Activated naive CD8-positive, alpha-beta T cell treated with anti-CD3 and anti-CD28 coated beads, Interleukin-2, amount 50 U/mL, for 24 hours (primary cell): ENCODE measurements around the gene KDM2B.

Experiments used
- ATAC-seq: fragments of 150-1000 bp; cut with Tn5 transposase; one replicate; pipeline ENCODE4 v1.10.0; 2021
- DNase-seq: peaks from one replicate; pipeline ENCODE4 v3.0.0; 2021
- H3K27ac Mint-ChIP-seq: one replicate; pipeline ENCODE4 v1.8.0; 2021; ENCODE audit warnings: mild to moderate bottlenecking, mixed read lengths
- H3K27me3 Mint-ChIP-seq: one replicate; pipeline ENCODE4 v1.8.0; 2021; ENCODE audit warnings: mixed read lengths
- H3K36me3 Mint-ChIP-seq: one replicate; pipeline ENCODE4 v1.8.0; 2021; ENCODE audit warnings: low read depth, mixed read lengths
- H3K4me1 Mint-ChIP-seq: one replicate; pipeline ENCODE4 v1.8.0; 2021; ENCODE audit warnings: mixed read lengths
- H3K4me3 Mint-ChIP-seq: one replicate; pipeline ENCODE4 v1.8.0; 2021; ENCODE audit warnings: mild to moderate bottlenecking, moderate library complexity, mixed read lengths
- H3K9me3 Mint-ChIP-seq: one replicate; pipeline ENCODE4 v1.8.0; 2021; ENCODE audit warnings: mixed read lengths

The KDM2B gene

DNA sequence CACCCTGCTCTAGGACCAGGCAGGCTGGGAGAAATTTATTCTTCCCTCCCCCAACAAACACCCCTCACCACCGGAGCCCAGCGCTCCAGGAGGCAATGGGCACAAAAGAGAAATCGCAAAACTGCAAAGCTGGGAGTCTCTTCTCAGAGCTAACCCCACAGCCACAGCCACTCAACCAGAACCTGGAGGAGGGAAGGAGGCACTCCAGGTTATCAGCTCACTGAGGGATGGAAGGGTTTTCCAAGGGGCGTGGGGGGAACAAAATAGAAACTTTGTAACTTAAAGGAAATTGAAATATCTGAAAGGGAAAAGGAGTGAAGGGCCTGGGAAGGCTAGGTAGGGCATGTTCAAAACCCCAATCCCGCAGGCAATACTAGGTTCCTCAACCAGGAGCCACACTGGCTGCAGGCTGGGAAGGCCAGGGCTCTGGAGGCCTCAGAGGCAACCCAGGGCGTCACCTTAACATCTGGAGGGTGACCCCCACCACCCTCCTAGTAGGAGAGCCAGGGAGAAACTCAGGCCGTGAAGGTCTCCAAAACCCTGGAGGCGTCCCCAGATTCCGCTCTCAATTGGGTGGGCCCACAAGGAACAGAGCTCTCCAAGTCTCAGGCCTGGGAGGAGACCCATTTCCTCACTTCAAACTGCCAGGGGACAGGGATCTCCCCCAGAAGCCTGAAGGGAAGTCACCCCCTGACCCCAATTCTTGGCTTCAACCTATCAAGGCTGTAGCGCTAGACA lies 3.2 kb downstream of the KDM2B start:
- Mint-ChIP-seq H3K27ac (no peak overlapping the region), H3K4me3 (peak overlapping the region; percentile 42), H3K4me1 (peaks cover 29% of the 10 kb centered on the region), H3K36me3 (peaks cover 3% of the 10 kb centered on the region), H3K27me3 (no peaks in the 10 kb centered on the region), H3K9me3 (no peaks in the 10 kb centered on the region)
- ATAC-seq (no peak), DNase-seq (no peak)

DNA sequence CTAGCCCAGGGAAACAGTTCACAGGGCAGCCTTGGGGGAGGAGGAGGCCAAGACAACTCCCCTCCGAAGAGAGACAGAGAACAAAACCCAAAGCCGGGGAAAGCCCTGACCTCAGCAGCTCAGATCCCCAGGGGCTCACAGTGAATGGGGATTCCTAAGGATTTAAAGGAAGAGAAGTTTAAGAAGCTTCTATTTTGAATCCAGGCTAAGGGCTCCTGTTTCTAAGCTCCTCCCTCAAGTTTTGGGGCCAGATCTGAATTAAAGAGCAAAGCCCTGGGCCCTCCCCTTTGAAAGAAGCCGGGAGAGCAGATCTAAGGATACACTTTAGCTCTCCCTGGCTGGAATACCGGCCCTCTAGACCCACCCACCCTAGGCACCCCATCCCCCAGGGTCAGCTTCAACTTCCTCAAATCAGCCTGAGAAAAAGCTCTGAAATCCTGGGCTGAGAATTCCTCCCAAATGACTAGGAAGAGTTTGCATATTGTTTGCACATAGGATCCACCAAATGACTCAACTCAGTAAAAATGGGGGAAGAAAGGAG lies 3.9 kb downstream of the KDM2B start:
- Mint-ChIP-seq H3K9me3 (no peaks in the 10 kb centered on the region), H3K36me3 (peaks cover 6% of the 10 kb centered on the region), H3K27ac (no peak overlapping the region), H3K27me3 (no peaks in the 10 kb centered on the region), H3K4me3 (no peak overlapping the region), H3K4me1 (peaks cover 24% of the 10 kb centered on the region)
- DNase-seq, result no peak
- ATAC-seq, result no peak

DNA sequence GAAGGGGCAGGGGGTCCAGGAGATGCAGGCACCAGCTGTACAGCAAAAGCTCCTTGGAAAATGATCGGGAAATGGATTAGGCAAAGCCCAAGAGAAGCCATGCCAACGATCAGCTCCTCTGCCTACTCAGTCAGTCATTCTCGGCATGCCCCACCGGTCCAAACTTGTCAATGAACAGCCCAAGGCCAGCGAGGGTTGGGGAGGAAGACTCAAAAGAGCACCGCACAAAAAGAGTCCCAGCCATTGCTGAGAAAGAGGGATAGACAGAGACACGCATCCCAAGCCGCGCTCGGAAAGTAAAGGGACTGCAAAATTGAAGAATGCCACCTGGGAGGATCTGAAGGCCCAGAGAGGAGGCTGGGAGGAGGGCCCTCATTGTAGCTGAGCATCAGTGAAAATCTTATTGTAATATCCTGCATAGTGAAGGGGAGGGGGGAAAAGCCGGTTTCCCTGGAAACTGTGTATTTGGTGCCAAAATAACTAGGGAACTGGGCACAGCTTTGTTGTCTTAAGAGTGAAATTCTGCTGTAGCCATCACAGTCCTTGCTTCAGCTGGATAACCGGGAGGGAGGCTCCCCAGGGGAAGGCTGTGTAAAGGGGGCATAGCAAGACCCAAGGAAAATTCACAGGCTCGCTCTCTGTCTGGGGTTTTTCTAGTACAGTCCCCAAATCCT lies 4.7 kb downstream of the KDM2B start:
- no peak for DNase-seq
- no peak overlapping the region for H3K27ac Mint-ChIP-seq
- H3K4me1 Mint-ChIP-seq, result peaks cover 15% of the 10 kb centered on the region
- no peak for ATAC-seq
- peaks cover 6% of the 10 kb centered on the region for H3K36me3 Mint-ChIP-seq
- no peaks in the 10 kb centered on the region for H3K9me3 Mint-ChIP-seq
- H3K27me3 Mint-ChIP-seq, result no peaks in the 10 kb centered on the region
- H3K4me3 Mint-ChIP-seq, result no peak overlapping the region

DNA sequence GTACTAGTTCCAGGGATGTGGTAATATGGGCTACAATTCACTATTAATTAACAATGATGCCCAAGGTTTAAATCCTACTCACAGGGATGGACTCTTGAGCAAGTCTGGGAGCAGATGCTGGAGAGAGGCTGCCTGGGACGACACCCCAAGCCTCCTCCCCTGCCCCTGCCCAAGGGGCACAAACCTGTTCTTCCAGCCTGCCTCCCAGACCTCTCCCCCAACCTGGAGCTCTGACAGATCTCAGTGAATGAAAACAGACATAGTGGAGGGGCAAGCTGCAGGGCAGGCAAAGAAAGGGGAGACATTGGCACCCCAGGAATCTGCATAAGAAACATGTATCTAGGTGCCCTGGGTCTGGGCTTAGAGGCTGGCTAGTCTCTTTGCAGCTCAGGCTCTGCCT lies 5.8 kb downstream of the KDM2B start:
- H3K36me3 Mint-ChIP-seq, result peaks cover 14% of the 10 kb centered on the region
- H3K27ac Mint-ChIP-seq, result no peak overlapping the region
- DNase-seq, result no peak
- H3K4me1 Mint-ChIP-seq, result peaks cover 10% of the 10 kb centered on the region
- ATAC-seq, result no peak
- H3K9me3 Mint-ChIP-seq, result no peaks in the 10 kb centered on the region
- H3K4me3 Mint-ChIP-seq, result no peak overlapping the region
- no peaks in the 10 kb centered on the region for H3K27me3 Mint-ChIP-seq

DNA sequence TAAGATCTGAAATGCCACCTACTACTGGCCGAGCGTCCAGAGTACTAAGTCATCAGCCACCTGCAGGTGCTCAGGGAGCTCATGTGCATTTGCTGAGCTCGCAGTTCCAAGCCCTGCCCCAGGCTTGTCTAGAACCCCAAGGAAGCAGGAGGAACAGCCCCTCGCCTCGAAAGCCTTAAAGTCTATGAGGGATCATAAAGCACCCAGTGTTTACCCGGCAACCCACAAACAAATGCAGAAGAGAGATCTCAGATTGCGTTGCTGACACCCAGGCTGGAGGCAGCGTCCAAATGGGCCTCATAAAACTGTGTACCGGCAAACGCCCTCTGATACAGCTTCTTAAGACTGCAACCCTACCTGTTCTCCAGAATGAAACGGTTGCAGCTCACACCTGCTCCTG lies 6.8 kb downstream of the KDM2B start:
- no peak for ATAC-seq
- Mint-ChIP-seq H3K4me3 (no peak overlapping the region), H3K27ac (no peak overlapping the region), H3K36me3 (peaks cover 14% of the 10 kb centered on the region), H3K9me3 (no peaks in the 10 kb centered on the region), H3K4me1 (peaks cover 7% of the 10 kb centered on the region), H3K27me3 (no peaks in the 10 kb centered on the region)
- no peak for DNase-seq

DNA sequence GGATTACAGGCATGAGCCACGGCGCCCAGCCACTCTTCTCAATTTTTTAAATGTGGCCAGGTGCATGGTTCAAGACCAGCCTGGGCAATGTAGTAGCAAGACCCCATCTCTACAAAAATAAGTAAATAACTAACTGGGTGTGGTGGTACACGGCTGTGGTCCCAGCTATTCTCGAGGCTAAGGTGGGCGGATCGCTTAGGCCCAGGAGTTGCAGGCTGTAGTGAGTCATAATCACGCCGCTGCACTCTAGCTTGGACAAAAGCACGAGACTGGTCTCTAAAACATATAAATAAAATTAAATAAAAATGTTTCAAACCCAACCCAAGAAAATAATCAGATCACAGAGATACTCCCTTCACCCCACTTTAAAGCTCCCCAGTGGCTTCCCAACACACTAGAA lies 8.9 kb downstream of the KDM2B start:
- H3K36me3 Mint-ChIP-seq, result peaks cover 17% of the 10 kb centered on the region
- no peak overlapping the region for H3K27ac Mint-ChIP-seq
- ATAC-seq (no peak), DNase-seq (no peak)
- no peaks in the 10 kb centered on the region for H3K9me3 Mint-ChIP-seq
- no peaks in the 10 kb centered on the region for H3K27me3 Mint-ChIP-seq
- H3K4me1 Mint-ChIP-seq, result peaks cover 2% of the 10 kb centered on the region
- no peak overlapping the region for H3K4me3 Mint-ChIP-seq

DNA sequence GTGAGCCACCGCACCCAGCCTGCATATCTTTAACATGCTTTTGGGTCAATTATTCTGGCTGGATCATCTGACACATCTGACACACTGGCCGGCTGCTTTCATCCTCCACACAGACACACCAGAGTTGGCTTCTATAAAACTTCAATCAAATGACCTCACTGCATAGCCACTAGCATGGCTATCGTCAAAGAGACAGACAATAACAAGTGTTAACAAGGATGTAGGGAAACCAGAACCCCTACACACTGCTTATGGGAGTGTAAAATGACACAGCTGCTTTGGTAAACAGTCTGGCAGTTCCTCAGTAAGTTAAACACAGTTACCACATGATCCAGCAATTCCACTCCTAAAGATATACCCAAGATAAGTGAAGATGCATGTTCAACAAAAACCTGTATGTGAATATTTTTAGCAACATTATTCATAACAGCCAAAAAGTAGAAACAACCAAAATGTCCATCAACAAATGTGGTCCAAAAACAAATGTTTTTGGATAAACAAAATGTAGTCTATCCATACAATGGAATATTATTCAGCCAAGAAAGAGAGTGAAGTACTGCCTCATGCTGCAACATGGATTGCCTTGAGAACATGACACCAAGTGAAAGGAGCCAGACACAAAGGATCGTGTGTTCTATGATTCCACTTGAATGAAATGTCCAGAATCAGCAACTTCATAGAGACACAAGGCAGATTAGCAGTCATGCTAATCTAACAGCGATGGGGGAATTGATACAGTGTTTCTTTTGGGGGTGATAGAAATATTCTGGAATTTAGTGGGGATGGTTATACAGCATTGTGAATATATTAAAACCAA lies 10.1 kb downstream of the KDM2B start:
- no peaks in the 10 kb centered on the region for H3K9me3 Mint-ChIP-seq
- DNase-seq (no peak), ATAC-seq (no peak)
- no peak overlapping the region for H3K27ac Mint-ChIP-seq
- H3K36me3 Mint-ChIP-seq, result peaks cover 17% of the 10 kb centered on the region
- H3K27me3 Mint-ChIP-seq, result no peaks in the 10 kb centered on the region
- peaks cover 2% of the 10 kb centered on the region for H3K4me1 Mint-ChIP-seq
- H3K4me3 Mint-ChIP-seq, result no peak overlapping the region

DNA sequence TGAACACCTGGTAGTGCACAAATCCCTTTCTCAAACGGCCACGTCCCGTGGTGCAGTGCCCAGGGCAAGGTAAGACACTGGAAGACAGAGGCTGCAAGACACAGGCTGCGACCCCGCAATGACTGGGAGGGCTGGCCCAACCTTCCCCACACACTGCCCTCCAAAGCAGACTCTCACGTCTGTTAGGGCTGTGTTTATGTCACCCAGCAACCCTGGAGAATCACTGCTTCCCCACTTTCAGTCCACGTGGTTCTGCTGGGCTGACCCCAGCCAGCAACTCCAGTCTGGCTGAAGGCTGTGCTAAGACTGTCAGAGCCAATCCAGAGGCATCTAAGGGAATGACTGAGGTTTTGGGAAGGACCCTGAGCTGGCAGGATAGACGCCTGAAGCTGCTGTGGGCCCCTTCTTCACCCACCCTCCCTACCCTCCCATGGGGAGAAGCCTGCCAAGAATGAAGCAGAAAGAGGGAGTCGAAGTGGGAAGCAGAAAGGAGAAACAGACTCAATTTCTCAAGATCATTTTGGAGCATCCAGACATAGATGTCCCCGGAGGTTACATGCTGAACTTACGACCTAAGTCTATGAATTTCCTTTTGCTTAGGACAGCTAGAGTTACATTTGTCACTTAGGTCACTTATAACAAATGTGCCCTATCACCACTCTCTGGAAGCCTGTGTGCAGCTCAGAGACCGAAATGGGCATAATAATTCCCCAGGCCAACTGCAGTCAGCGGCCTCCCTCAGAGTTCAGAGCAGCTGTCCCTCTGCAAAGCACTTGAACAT lies 11.7 kb downstream of the KDM2B start:
- Mint-ChIP-seq H3K27ac (no peak overlapping the region), H3K36me3 (peaks cover 17% of the 10 kb centered on the region), H3K27me3 (no peaks in the 10 kb centered on the region), H3K4me1 (peaks cover 2% of the 10 kb centered on the region), H3K9me3 (no peaks in the 10 kb centered on the region), H3K4me3 (no peak overlapping the region)
- no peak for DNase-seq
- peak; percentile 36 for ATAC-seq

DNA sequence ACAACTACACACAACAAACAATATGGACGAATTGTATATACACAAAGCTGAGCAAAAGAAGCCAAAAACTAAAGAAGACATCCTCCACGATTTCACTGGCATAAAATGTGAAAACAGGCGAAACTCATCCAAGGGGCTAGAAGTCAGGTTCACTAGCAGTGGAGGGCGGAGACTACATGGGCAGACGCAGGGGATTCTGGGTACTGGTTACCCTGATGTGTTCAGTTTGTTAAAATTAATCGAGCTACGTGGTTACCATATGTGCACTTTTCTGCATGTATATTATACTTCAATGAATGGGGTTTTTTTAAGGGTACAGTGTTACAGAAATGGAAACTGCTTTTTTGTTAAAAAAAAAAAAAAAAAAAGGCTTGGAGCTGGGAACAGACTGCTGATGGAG lies 12.3 kb downstream of the KDM2B start:
- Mint-ChIP-seq H3K4me3 (no peak overlapping the region), H3K4me1 (peaks cover 2% of the 10 kb centered on the region), H3K27ac (no peak overlapping the region), H3K9me3 (no peaks in the 10 kb centered on the region), H3K36me3 (peaks cover 14% of the 10 kb centered on the region), H3K27me3 (no peaks in the 10 kb centered on the region)
- DNase-seq (no peak), ATAC-seq (no peak)

DNA sequence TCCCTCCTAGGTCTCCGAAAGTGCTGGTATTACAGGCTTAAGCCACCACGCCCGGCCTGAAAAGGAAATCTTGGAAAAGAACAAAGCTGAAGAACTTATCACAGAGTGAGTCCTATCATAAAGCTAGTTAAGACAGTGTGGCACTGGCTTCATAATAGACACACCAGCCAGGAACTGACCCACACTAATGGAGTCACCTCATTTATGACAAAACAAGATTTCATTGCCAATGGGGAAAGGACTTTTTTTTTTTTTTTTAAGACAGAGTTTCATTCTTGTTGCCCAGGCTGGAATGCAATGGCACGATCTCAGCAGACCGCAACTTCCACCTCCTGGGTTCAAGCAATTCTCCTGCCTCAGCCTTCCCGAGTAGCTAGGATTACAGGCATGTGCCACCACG lies 15.7 kb downstream of the KDM2B start:
- DNase-seq, result no peak
- Mint-ChIP-seq H3K4me3 (no peak overlapping the region), H3K27ac (no peak overlapping the region), H3K27me3 (no peaks in the 10 kb centered on the region), H3K4me1 (peaks cover 9% of the 10 kb centered on the region), H3K9me3 (no peaks in the 10 kb centered on the region), H3K36me3 (peaks cover 3% of the 10 kb centered on the region)
- ATAC-seq, result no peak

DNA sequence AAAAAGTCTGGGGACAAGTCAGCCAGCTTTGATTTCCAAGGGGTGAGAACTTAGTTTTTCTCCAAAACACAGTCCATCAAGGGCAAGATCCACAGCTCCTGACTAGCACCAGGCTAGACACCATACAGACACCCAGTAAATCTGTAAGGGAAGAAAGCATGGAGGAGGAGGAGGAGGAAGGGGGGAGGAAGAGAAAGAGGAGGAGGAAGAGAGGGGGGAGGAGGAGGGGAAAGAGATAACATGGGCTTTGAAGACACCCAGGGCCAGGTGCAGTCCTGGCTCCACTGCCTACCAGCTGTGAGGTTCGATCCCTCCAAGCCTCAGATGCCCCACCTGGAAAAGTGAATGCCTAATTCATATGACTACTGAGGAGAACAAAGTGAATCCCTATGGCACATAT lies 18.3 kb downstream of the KDM2B start:
- no peaks in the 10 kb centered on the region for H3K36me3 Mint-ChIP-seq
- H3K27me3 Mint-ChIP-seq, result no peaks in the 10 kb centered on the region
- peaks cover 15% of the 10 kb centered on the region for H3K4me1 Mint-ChIP-seq
- no peak overlapping the region for H3K4me3 Mint-ChIP-seq
- DNase-seq (no peak), ATAC-seq (no peak)
- no peak overlapping the region for H3K27ac Mint-ChIP-seq
- no peaks in the 10 kb centered on the region for H3K9me3 Mint-ChIP-seq

DNA sequence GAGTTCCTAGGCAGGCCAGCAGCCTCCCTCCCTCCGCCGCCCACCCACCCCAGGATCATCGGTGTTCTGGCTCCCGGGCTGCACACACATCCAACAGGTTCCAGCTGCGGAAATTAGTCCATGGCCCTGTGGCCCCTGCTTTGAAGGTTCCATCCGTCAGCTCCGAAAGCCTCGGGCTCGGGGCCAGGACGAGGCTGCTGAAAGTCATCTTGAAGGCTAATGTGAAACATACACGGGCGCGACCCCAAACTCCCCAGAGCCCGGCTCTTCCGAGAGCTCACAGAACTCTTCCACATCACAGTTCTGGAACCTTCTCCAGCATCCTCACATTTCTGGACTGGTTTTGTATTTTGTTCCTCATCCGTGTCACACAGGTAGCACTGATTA lies 19.8 kb downstream of the KDM2B start:
- Mint-ChIP-seq H3K27ac (no peak overlapping the region), H3K36me3 (no peaks in the 10 kb centered on the region), H3K9me3 (no peaks in the 10 kb centered on the region), H3K4me1 (peaks cover 15% of the 10 kb centered on the region), H3K4me3 (no peak overlapping the region), H3K27me3 (no peaks in the 10 kb centered on the region)
- ATAC-seq (no peak), DNase-seq (no peak)

DNA sequence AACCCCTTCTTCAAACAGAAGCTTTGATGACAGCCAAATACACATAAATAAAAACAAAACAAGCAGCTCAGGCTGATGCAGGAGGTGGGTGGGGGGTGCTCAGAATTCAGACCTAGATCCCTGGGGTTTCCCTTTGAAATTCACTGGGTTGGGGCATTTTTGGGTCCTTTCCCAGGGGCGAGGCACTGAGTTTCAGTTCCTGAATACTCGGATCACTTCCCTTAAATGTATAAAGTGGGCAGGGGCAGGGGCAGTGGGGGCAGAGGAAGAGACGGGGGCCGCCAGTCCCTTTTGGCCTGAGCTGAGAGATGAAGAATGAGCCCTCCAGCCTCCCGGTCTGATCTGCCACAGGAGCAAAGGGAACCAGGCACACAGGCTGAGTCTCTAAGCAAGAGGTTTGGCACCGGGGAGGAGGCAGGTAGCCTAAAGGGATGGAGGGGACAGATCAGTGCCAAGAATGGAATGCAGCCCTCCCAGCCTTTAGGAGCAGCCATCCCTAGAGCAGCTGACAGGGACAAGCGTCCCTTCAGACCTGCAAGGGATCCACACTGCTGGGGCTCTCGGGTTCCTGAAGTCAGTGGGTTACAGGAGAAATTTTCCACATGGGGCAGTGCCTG lies 20.3 kb downstream of the KDM2B start:
- Mint-ChIP-seq H3K4me1 (peaks cover 15% of the 10 kb centered on the region), H3K27ac (no peak overlapping the region), H3K9me3 (no peaks in the 10 kb centered on the region), H3K27me3 (no peaks in the 10 kb centered on the region), H3K36me3 (no peaks in the 10 kb centered on the region), H3K4me3 (no peak overlapping the region)
- no peak for DNase-seq
- no peak for ATAC-seq

DNA sequence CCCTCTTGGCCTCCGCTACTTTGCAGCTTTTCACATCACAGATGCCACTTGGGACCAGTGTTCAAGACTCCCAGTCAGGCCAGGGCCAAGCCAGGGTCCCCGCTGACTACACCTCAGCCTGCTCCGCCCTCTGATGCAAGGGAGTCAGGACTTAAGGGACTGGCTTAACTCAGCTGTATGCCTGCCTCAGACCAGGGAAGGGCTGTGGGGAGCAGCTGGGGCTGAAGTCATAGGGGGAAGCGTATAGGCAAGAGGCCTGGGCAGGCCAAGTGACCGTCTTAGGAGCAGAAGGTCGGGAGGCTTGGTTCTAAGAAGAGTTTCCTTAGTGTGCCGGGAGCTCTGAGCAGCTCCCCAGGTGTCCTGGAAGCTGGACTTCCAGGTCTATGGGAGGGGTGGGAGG lies 21.9 kb downstream of the KDM2B start:
- Mint-ChIP-seq H3K27ac (no peak overlapping the region), H3K27me3 (no peaks in the 10 kb centered on the region), H3K4me1 (peaks cover 15% of the 10 kb centered on the region), H3K36me3 (no peaks in the 10 kb centered on the region), H3K9me3 (no peaks in the 10 kb centered on the region), H3K4me3 (no peak overlapping the region)
- DNase-seq (no peak), ATAC-seq (no peak)
